DND-41 (cell line): ENCODE results near the gene NUCKS1.

Experiments
- ATAC-seq: fragments of 200-7000 bp; cut with Tn5 transposase; 3 replicates; pipeline ENCODE4 v1.9.1; 2021; ENCODE audit warnings: low read depth; ENCODE audit not compliant: insufficient read depth
- DNase-seq: peaks from one replicate; pipeline ENCODE4 v3.0.0-alpha.2; 2020
- H2AFZ ChIP-seq: 2 replicates; pipeline ENCODE4 v1.6.0; 2012; ENCODE audit warnings: low read depth, low read length
- H3K27ac ChIP-seq: 2 replicates; pipeline ENCODE4 v1.5.1; 2012; ENCODE audit warnings: low read length, inconsistent platforms
- H3K27me3 ChIP-seq: fragments of 200-600 bp; sonication (generic); 2 replicates; pipeline ENCODE4 v1.6.0; 2012; ENCODE audit warnings: low read length, mild to moderate bottlenecking, inconsistent platforms; ENCODE audit not compliant: insufficient read depth, poor library complexity
- H3K36me3 ChIP-seq: 2 replicates; pipeline ENCODE4 v1.5.1; 2012; ENCODE audit warnings: low read length, inconsistent platforms; ENCODE audit not compliant: insufficient read depth
- H3K4me1 ChIP-seq: 2 replicates; pipeline ENCODE4 v1.5.1; 2012; ENCODE audit warnings: mild to moderate bottlenecking, low read length; ENCODE audit not compliant: insufficient read depth
- H3K4me2 ChIP-seq: 2 replicates; pipeline ENCODE4 v1.6.0; 2012; ENCODE audit warnings: mild to moderate bottlenecking, moderate library complexity, low read length, inconsistent platforms; ENCODE audit not compliant: insufficient read depth
- H3K4me3 ChIP-seq, 2 experiments: fragments of 200-600 bp in 1 of 2; shearing (Covaris generic) in 1 of 2; 2 replicates each; pipeline ENCODE4 v1.5.1; 2012 to 2016; ENCODE audit warnings: inconsistent platforms in 2 of 2, low read length in 2 of 2, mild to moderate bottlenecking in 2 of 2, low read depth in 1 of 2, moderate library complexity in 1 of 2
- H3K79me2 ChIP-seq: 2 replicates; pipeline ENCODE4 v1.6.0; 2012; ENCODE audit warnings: low read length, inconsistent platforms; ENCODE audit not compliant: insufficient read depth
- H3K9ac ChIP-seq: 2 replicates; pipeline ENCODE4 v1.6.0; 2012; ENCODE audit warnings: low read depth, mild to moderate bottlenecking, inconsistent platforms, low read length, moderate library complexity
- H3K9me3 ChIP-seq: 2 replicates; pipeline ENCODE4 v1.5.1; 2012; ENCODE audit warnings: low read length, moderate library complexity, mild to moderate bottlenecking, inconsistent platforms; ENCODE audit not compliant: insufficient read depth, severe bottlenecking
- H4K20me1 ChIP-seq: 2 replicates; pipeline ENCODE4 v1.6.0; 2012; ENCODE audit warnings: low read length; ENCODE audit not compliant: insufficient read depth
- EZH2 ChIP-seq: IDR thresholded peaks from 3 replicates; pipeline ENCODE4 v1.6.1; 2012; ENCODE audit warnings: borderline replicate concordance, low read depth, mild to moderate bottlenecking, moderate library complexity, low read length, inconsistent platforms; ENCODE audit not compliant: severe bottlenecking
- TF ChIP-seq, protein P1 (sequence below): IDR thresholded peaks from 2 replicates; pipeline ENCODE4 v1.5.1; 2012; ENCODE audit warnings: borderline replicate concordance, low read length, moderate library complexity, mild to moderate bottlenecking; ENCODE audit not compliant: poor library complexity, severe bottlenecking; ENCODE audit errors: extremely low read depth

The NUCKS1 gene

DNA sequence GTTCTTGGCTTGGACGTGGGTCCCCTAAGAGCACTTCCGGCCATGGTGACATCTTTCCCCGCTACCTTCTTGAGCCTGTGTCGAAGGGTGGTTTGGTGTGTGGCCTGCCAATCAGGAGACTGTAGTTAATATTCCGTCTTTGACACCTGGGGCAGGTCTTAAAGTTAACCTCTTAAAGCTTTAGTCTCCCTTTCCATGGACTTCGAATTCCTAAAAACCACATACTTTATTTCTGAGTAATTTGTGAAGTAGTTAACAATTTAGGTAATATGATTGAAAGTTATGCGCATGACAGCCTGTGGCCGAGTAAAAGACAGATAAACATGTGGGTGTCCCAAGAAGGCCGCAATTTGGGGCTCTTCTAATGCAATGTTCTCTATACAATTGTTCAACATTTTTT is 35.5 kb upstream of the NUCKS1 start:
- H3K4me2 ChIP-seq: no peak overlapping the region
- no peaks in the 10 kb centered on the region for H3K79me2 ChIP-seq
- no peak for ATAC-seq

DNA sequence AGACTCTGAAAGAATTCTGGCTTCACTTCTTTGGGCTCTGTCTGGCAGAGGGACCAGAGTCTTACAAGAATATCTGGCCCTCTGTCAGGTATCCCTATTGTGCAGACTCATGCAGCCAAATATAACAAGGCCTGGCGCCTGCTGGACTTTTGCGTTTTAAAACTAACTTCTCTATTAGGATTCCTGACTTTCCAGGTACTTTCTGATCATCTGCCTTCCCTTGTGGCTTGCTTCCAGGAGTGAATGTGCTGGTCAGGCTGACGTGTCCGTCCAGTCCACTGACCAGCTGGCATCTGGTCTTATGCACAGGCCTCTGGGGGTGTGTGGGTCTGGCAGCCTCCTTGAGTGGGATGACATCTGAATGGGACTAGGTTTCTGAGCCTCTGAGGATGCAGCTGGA is 33.9 kb upstream of the NUCKS1 start:
- Histone ChIP-seq H4K20me1 (no peaks in the 10 kb centered on the region), H2AFZ (no peak overlapping the region), H3K27ac (no peak overlapping the region), H3K9ac (no peak overlapping the region), H3K4me2 (no peak overlapping the region), H3K4me3 (no peak overlapping the region), H3K9me3 (no peaks in the 10 kb centered on the region), H3K4me1 (peaks cover 7% of the 10 kb centered on the region; the same call in 1 of the 2 replicates), H3K36me3 (no peaks in the 10 kb centered on the region), H3K79me2 (no peaks in the 10 kb centered on the region), H3K27me3 (no peaks in the 10 kb centered on the region)
- DNase-seq: no peak
- TF ChIP-seq, protein P1, sequence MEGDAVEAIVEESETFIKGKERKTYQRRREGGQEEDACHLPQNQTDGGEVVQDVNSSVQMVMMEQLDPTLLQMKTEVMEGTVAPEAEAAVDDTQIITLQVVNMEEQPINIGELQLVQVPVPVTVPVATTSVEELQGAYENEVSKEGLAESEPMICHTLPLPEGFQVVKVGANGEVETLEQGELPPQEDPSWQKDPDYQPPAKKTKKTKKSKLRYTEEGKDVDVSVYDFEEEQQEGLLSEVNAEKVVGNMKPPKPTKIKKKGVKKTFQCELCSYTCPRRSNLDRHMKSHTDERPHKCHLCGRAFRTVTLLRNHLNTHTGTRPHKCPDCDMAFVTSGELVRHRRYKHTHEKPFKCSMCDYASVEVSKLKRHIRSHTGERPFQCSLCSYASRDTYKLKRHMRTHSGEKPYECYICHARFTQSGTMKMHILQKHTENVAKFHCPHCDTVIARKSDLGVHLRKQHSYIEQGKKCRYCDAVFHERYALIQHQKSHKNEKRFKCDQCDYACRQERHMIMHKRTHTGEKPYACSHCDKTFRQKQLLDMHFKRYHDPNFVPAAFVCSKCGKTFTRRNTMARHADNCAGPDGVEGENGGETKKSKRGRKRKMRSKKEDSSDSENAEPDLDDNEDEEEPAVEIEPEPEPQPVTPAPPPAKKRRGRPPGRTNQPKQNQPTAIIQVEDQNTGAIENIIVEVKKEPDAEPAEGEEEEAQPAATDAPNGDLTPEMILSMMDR: no peak
- TF ChIP-seq EZH2: no peak
- ATAC-seq: no peak

More for the DNA sequence above, 35.5 kb upstream of the NUCKS1 start:
- Histone ChIP-seq H3K27ac (no peak overlapping the region), H3K27me3 (no peaks in the 10 kb centered on the region), H3K4me3 (no peak overlapping the region), H3K4me1 (peaks cover 7% of the 10 kb centered on the region; the same call in 1 of the 2 replicates), H3K9me3 (no peaks in the 10 kb centered on the region), H2AFZ (no peak overlapping the region), H4K20me1 (no peaks in the 10 kb centered on the region), H3K36me3 (peaks cover 9% of the 10 kb centered on the region; the same call in 1 of the 2 replicates), H3K9ac (no peak overlapping the region)
- TF ChIP-seq, protein P1: no peak
- TF ChIP-seq EZH2: no peak
- no peak for DNase-seq

DNA sequence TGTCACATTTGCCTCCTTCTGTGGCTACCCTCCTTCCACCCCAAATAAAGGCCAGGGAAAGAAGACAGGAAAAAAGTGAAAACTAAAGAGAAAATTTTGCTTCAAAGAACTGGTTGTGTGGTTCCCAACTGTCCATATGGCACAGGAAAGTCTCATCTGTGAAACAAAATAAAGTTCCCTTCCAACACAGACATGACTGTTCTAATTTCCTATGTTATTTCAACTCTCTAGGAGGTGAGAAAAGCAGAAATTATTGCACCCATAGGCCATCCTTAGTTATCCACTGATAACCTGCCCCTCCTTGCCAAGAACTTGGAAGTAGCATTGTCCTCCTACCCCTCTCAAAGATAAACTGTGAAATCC is 33.4 kb upstream of the NUCKS1 start:
- peaks cover 7% of the 10 kb centered on the region; the same call in 1 of the 2 replicates for H3K4me1 ChIP-seq

More for the DNA sequence above, 33.4 kb upstream of the NUCKS1 start:
- no peak for DNase-seq
- Histone ChIP-seq H3K36me3 (no peaks in the 10 kb centered on the region), H3K4me3 (no peak overlapping the region), H3K9me3 (no peaks in the 10 kb centered on the region), H3K4me2 (no peak overlapping the region), H2AFZ (no peak overlapping the region), H4K20me1 (no peaks in the 10 kb centered on the region), H3K27me3 (no peaks in the 10 kb centered on the region), H3K79me2 (no peaks in the 10 kb centered on the region), H3K27ac (no peak overlapping the region), H3K9ac (no peak overlapping the region)
- TF ChIP-seq, protein P1: no peak
- TF ChIP-seq EZH2: no peak
- no peak for ATAC-seq
